Left kidney (tissue), 8 donors: ENCODE measurements around the gene TBC1D3L. TPM values are rescaled to one million over a fixed set of nuclear protein-coding genes. Genes with fewer than 3 reads are reported as not detected.
"Not testable (repeated sequence)": the region's sequence is repeated elsewhere in the genome, so short reads cannot be mapped to it uniquely, and the experiment has no call there.

Source experiments
- DNase-seq: peaks from one replicate; pipeline ENCODE4 v3.0.0-alpha.2; 2013
- long read RNA-seq, 8 donors: transcript quantifications; one replicate each; lab custom pipeline, GENCODE V29; 2026
- polyA plus RNA-seq: library from polyadenylated mRNA; unstranded; fragments of 120-200 nt; gene quantifications from one replicate; pipeline ENCODE4 v1.2.1, GENCODE V29; 2013; ENCODE audit not compliant: insufficient read length

TBC1D3L gene
- 29.6 TPM for polyA plus RNA-seq
- long read RNA-seq, donor 1, result 0 reads
- long read RNA-seq, donor 2, result 0 reads
- long read RNA-seq, donor 3, partial matches to known transcripts, result 0 of 1 reads
- long read RNA-seq, donor 3, other reads (novel, unspliced or antisense), result 0 of 1 reads
- long read RNA-seq, donor 4, result 0 reads
- long read RNA-seq, donor 5, result 0 reads
- long read RNA-seq, donor 6, result 0 reads
- long read RNA-seq, donor 7, partial matches to known transcripts, result 12 of 12 reads
- long read RNA-seq, donor 7, other reads (novel, unspliced or antisense), result 0 of 12 reads
- long read RNA-seq, donor 8, result 0 reads

DNA sequence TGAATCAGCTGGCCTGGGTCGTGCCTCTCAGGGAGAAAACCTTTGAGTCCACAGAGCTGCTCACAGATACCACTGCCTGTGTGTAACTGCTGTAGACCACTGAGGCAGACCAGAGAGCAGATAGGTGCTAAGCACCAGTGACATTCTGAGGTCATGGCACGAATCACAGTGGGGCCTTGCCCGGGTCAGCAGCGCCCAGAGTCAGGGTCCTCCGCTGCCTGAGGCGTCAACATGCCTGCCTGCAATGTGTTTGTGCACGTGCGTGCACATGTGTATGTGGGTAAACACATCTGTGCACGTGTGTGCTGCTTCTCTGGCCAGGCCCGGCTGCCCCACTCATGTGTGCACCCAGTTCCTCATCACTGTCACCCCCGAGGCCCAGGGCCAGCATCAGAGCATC, at the start of gene TBC1D3L:
TSS of gene TBC1D3L (minus strand) at position 101 of the 400 bp plus-strand sequence. CDS start 1,540 bp downstream, outside the sequence.
- DNase-seq, result not testable (repeated sequence)

- DNase-seq, result not testable (repeated sequence)
Measured at GRCh38 chr17:38003676-38004075, 14.8 kb upstream of the TBC1D3L start, which contains the start of gene TBC1D3D. TBC1D3D (plus strand) TSS chr17:38003976; CDS start chr17:38005561, 1,585 bp downstream.

Other genes with a start within 250 kb of the TBC1D3L start
- 114 TPM for gene HNF1B, start 244.0 kb downstream of the TBC1D3L start, polyA plus RNA-seq
- gene TBC1D3K, start 64.6 kb downstream of the TBC1D3L start, polyA plus RNA-seq, result 1.1 TPM
- 3.1 TPM for gene TBC1D3D, start 14.9 kb upstream of the TBC1D3L start, polyA plus RNA-seq
- not detected for gene TBC1D3C, start 79.6 kb upstream of the TBC1D3L start, polyA plus RNA-seq
- gene TBC1D3E, start 138.9 kb upstream of the TBC1D3L start, polyA plus RNA-seq, result not detected
- gene TBC1D3, start 203.5 kb upstream of the TBC1D3L start, polyA plus RNA-seq, result not detected